Nephron progenitor cell (in vitro differentiated cells): Measurements from ENCODE around the gene MAPK6.

ENCODE experiments used
- DNase-seq: peaks from one replicate; pipeline ENCODE4 v3.0.0; 2021
- H3K27ac Mint-ChIP-seq: 2 replicates; pipeline ENCODE4 v1.8.0; 2021; ENCODE audit warnings: mild to moderate bottlenecking, moderate library complexity, mixed read lengths
- H3K27me3 Mint-ChIP-seq: 2 replicates; pipeline ENCODE4 v1.8.0; 2021; ENCODE audit warnings: mild to moderate bottlenecking, low read depth, mixed read lengths; ENCODE audit not compliant: poor library complexity
- H3K36me3 Mint-ChIP-seq: 2 replicates; pipeline ENCODE4 v1.8.0; 2021; ENCODE audit warnings: low read depth, mixed read lengths
- H3K4me1 Mint-ChIP-seq: 2 replicates; pipeline ENCODE4 v1.8.0; 2021; ENCODE audit warnings: mixed read lengths
- H3K4me3 Mint-ChIP-seq: 2 replicates; pipeline ENCODE4 v1.8.0; 2021; ENCODE audit warnings: mild to moderate bottlenecking, moderate library complexity, mixed read lengths
- H3K9me3 Mint-ChIP-seq: 2 replicates; pipeline ENCODE4 v1.8.0; 2021; ENCODE audit warnings: mild to moderate bottlenecking, moderate library complexity, mixed read lengths
- TF ChIP-seq, protein P1 (sequence below): fragments of 200-600 bp; sonication (generic); IDR thresholded peaks from 2 replicates; pipeline ENCODE4 v1.5.0; 2021; ENCODE audit warnings: antibody characterized with exemption

Gene MAPK6

DNA sequence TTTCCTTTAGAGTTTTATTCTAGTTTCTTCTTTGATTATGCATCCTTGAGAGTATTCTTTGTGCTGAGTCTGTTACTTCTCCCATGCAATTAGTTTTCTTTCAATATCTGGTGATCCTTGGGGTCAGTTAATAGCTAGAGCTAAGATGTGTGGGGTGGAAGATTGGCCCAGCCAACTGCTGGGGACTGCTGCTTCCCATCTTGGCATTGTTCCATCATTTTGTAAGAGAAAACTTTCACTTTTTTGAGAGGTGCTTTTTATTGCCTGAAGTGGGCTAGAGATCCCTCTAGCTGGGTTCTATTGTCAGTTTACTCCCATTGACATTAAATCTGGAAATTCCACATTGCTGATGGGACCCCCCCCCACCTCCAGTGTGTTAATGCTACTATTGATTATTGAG lies 78.2 kb downstream of the MAPK6 start:
- no peaks in the 10 kb centered on the region for H3K36me3 Mint-ChIP-seq
- peaks cover 18% of the 10 kb centered on the region for H3K27me3 Mint-ChIP-seq
- H3K27ac Mint-ChIP-seq: no peak overlapping the region
- peaks cover 15% of the 10 kb centered on the region for H3K4me1 Mint-ChIP-seq
- H3K4me3 Mint-ChIP-seq: no peak overlapping the region
- DNase-seq: no peak
- TF ChIP-seq, protein P1, sequence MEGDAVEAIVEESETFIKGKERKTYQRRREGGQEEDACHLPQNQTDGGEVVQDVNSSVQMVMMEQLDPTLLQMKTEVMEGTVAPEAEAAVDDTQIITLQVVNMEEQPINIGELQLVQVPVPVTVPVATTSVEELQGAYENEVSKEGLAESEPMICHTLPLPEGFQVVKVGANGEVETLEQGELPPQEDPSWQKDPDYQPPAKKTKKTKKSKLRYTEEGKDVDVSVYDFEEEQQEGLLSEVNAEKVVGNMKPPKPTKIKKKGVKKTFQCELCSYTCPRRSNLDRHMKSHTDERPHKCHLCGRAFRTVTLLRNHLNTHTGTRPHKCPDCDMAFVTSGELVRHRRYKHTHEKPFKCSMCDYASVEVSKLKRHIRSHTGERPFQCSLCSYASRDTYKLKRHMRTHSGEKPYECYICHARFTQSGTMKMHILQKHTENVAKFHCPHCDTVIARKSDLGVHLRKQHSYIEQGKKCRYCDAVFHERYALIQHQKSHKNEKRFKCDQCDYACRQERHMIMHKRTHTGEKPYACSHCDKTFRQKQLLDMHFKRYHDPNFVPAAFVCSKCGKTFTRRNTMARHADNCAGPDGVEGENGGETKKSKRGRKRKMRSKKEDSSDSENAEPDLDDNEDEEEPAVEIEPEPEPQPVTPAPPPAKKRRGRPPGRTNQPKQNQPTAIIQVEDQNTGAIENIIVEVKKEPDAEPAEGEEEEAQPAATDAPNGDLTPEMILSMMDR: no peak
- H3K9me3 Mint-ChIP-seq: peaks cover 8% of the 10 kb centered on the region

DNA sequence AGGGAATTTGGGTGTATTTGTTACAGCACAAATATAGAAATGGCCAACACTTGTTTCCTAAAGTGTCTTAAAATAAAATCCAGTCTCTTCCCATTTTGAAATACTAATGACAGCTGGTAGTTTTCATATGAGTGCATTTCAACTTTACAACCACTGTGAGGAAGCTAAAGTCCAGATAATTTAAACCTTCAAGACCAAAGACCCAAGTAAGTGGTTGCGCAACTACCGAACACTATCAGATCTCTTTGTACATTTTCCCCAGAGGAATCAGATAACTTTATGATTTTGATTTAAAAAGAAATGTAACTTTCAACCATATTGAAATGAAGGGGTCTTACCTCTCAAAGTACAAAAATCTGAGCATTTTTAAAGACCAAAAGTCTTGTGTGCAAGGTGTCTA lies 79.3 kb downstream of the MAPK6 start:
- peaks cover 23% of the 10 kb centered on the region for H3K4me1 Mint-ChIP-seq
- H3K36me3 Mint-ChIP-seq: no peaks in the 10 kb centered on the region
- H3K9me3 Mint-ChIP-seq: peaks cover 8% of the 10 kb centered on the region
- TF ChIP-seq, protein P1: no peak
- no peak for DNase-seq
- peaks cover 18% of the 10 kb centered on the region for H3K27me3 Mint-ChIP-seq
- H3K27ac Mint-ChIP-seq: no peak overlapping the region
- H3K4me3 Mint-ChIP-seq: no peak overlapping the region

GRCh38 chr15:52099651-52100272 lies 80.7 kb downstream of the MAPK6 start:
- TF ChIP-seq, protein P1: no peak
- Mint-ChIP-seq H3K4me3 (no peak overlapping the region), H3K27me3 (peaks cover 9% of the 10 kb centered on the region), H3K36me3 (no peaks in the 10 kb centered on the region), H3K4me1 (peaks cover 18% of the 10 kb centered on the region), H3K9me3 (peaks cover 8% of the 10 kb centered on the region), H3K27ac (no peak overlapping the region)
- DNase-seq: no peak

DNA sequence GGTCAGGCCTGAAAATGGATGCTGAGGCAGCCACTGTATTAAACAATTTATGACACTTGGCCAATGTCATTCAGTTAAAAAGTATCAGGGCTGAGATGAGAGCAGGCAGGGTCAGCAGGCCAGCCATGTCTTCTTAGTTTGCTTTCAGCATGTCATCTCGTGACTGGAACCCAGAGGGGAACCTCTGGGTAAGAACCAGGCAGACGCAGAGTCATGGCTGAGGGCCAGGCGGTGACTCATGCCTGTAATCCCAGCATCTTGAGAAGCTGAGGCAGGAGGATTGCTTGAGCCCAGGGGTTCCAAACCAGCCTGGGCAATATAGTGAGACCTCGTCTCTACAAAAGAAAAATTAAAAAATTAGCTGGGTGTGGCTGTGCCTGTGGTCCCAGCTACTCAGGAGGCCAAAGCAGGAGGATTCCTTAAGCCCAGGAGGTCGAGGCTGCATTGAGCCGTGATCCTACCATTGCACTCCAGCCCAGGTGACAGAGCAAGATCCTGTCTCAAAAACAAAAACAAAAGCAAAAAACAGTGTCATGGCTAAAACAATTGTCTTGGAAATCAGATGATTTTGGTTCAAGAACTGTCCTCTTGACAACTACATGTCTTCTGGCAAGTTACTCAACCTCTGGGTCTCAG lies 81.9 kb downstream of the MAPK6 start:
- no peak for DNase-seq
- no peaks in the 10 kb centered on the region for H3K36me3 Mint-ChIP-seq
- H3K27ac Mint-ChIP-seq: no peak overlapping the region
- peaks cover 3% of the 10 kb centered on the region for H3K27me3 Mint-ChIP-seq
- H3K9me3 Mint-ChIP-seq: peaks cover 8% of the 10 kb centered on the region
- H3K4me1 Mint-ChIP-seq: peaks cover 11% of the 10 kb centered on the region
- no peak overlapping the region for H3K4me3 Mint-ChIP-seq
- TF ChIP-seq, protein P1: no peak

DNA sequence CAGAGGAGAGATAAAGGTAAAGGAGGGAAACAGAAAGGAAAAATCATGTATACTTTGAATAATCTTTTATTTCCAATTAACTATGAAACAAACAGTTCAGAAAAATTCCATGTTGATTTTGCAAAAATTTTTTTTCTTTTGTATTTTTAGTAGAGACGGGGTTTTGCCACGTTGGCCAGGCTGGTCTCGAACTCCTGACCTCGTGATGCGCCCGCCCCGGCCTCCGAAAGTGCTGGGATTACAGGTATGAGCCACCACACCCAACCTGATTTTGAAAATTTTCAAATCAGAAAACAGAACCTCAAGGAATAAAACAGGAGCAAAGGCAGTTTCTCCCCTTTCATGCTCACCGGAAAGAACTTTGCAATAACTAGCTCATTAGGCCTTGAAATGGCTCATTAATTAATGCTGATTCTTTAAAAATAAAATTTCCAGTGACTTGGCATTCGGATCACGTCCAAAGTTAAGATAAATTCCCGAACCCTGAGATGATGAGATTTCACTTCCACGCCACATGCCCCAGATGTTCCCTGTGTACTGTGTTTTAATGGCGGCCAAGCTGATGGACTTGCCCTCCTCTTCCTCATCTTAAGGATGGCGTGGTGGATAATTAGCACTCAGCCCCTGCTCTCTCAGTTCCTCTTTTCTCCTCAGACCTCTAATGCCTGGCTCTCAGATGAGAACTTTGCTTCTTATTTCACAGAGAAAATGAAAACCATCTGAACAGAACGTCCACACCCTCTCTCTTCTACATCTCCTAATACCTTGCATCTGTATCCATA lies 82.7 kb downstream of the MAPK6 start:
- H3K4me3 Mint-ChIP-seq: no peak overlapping the region
- H3K27me3 Mint-ChIP-seq: peaks cover 3% of the 10 kb centered on the region
- no peak overlapping the region for H3K27ac Mint-ChIP-seq
- no peaks in the 10 kb centered on the region for H3K36me3 Mint-ChIP-seq
- H3K9me3 Mint-ChIP-seq: peaks cover 8% of the 10 kb centered on the region
- DNase-seq: no peak
- peaks cover 11% of the 10 kb centered on the region for H3K4me1 Mint-ChIP-seq
- TF ChIP-seq, protein P1: no peak
